Neural progenitor cell (in vitro differentiated cells): Measurements from ENCODE around the gene TNFRSF11A. TPM values are rescaled to one million over a fixed set of nuclear protein-coding genes. Genes with fewer than 3 reads are reported as not detected.
A peak's percentile ranks its signal among the peaks of the same experiment; 100 is the strongest.

ENCODE experiments used
- DNase-seq: peaks from one replicate; pipeline ENCODE4 v3.0.0-alpha.2; 2016; ENCODE audit warnings: low spot score
- H2AFZ ChIP-seq: fragments of 200-600 bp; sonication (generic); replicated peaks from 2 replicates; pipeline ENCODE4 v1.6.1; 2016; ENCODE audit warnings: antibody characterized with exemption
- H3F3A ChIP-seq: fragments of 200-600 bp; sonication (generic); 2 replicates; pipeline ENCODE4 v1.6.1; 2016; ENCODE audit warnings: antibody characterized with exemption, low read depth
- H3K27ac ChIP-seq: fragments of 200-600 bp; sonication (generic); 2 replicates; pipeline ENCODE4 v1.5.1; 2016; ENCODE audit warnings: mild to moderate bottlenecking
- H3K27me3 ChIP-seq: fragments of 200-600 bp; sonication (generic); 2 replicates; pipeline ENCODE4 v1.6.1; 2016; ENCODE audit warnings: mild to moderate bottlenecking, moderate library complexity
- H3K36me3 ChIP-seq: fragments of 200-600 bp; sonication (generic); 2 replicates; pipeline ENCODE4 v1.5.1; 2016
- H3K4me1 ChIP-seq: fragments of 200-600 bp; sonication (generic); 2 replicates; pipeline ENCODE4 v1.6.1; 2016; ENCODE audit warnings: mixed run types
- H3K4me2 ChIP-seq: fragments of 200-600 bp; sonication (generic); 2 replicates; pipeline ENCODE4 v1.6.1; 2016
- H3K4me3 ChIP-seq: fragments of 200-600 bp; sonication (generic); 2 replicates; pipeline ENCODE4 v1.5.1; 2016
- H3K79me2 ChIP-seq: fragments of 200-600 bp; sonication (generic); 2 replicates; pipeline ENCODE4 v1.6.1; 2016; ENCODE audit warnings: low read depth
- H3K9ac ChIP-seq: fragments of 200-600 bp; sonication (generic); 2 replicates; pipeline ENCODE4 v1.6.1; 2016
- H3K9me3 ChIP-seq: fragments of 200-600 bp; sonication (generic); 2 replicates; pipeline ENCODE4 v1.5.1; 2016; ENCODE audit warnings: low read depth
- H4K20me1 ChIP-seq: fragments of 200-600 bp; sonication (generic); 2 replicates; pipeline ENCODE4 v1.6.1; 2016; ENCODE audit warnings: low read depth
- H3K27ac Mint-ChIP-seq: 3 replicates; pipeline ENCODE4 v1.8.0; 2021; ENCODE audit warnings: mixed read lengths
- H3K27me3 Mint-ChIP-seq: 2 replicates; pipeline ENCODE4 v1.8.0; 2022; ENCODE audit warnings: low read depth, mild to moderate bottlenecking, inconsistent platforms, moderate library complexity, mixed read lengths; ENCODE audit not compliant: insufficient read depth
- H3K36me3 Mint-ChIP-seq: 3 replicates; pipeline ENCODE4 v1.8.0; 2021; ENCODE audit warnings: mixed read lengths
- H3K4me1 Mint-ChIP-seq: 3 replicates; pipeline ENCODE4 v1.8.0; 2021; ENCODE audit warnings: mixed read lengths
- H3K4me3 Mint-ChIP-seq: 3 replicates; pipeline ENCODE4 v1.8.0; 2021; ENCODE audit warnings: mild to moderate bottlenecking, moderate library complexity, mixed read lengths
- H3K9me3 Mint-ChIP-seq: 3 replicates; pipeline ENCODE4 v1.8.0; 2020; ENCODE audit warnings: mixed read lengths
- EZH2 ChIP-seq: fragments of 200-600 bp; sonication (generic); IDR thresholded peaks from 2 replicates; pipeline ENCODE4 v1.6.1; 2017; ENCODE audit warnings: antibody characterized with exemption, mild to moderate bottlenecking, moderate library complexity
- EZH2phosphoT487 ChIP-seq: fragments of 200-600 bp; sonication (generic); IDR thresholded peaks from 2 replicates; pipeline ENCODE4 v1.6.1; 2017; ENCODE audit warnings: antibody characterized with exemption
- small RNA-seq: library from RNA; depleted of rRNA; stranded (forward); fragments of <200 nt; gene quantifications from one replicate; pipeline ENCODE3, GENCODE V24; 2015
- total RNA-seq: library from RNA; depleted of rRNA; stranded (reverse); fragments of >200 nt; gene quantifications from 2 replicates; pipeline ENCODE4 v1.2.3, GENCODE V29; 2015; ENCODE audit warnings: low replicate concordance
- TF ChIP-seq, protein P1 (sequence below): fragments of 200-600 bp; sonication (generic); IDR thresholded peaks from 2 replicates; pipeline ENCODE4 v1.5.1; 2017; ENCODE audit warnings: antibody characterized with exemption, mild to moderate bottlenecking

TNFRSF11A gene
- total RNA-seq, 1 donor from 2014 or later, result 0.47 TPM

GRCh38 chr18:62438018-62438329 is 112.9 kb downstream of the TNFRSF11A start:
- Histone ChIP-seq H3K36me3 (no peaks in the 10 kb centered on the region), H4K20me1 (no peaks in the 10 kb centered on the region), H3F3A (no peaks in the 10 kb centered on the region), H3K27ac (no peak overlapping the region), H3K79me2 (no peaks in the 10 kb centered on the region), H3K27me3 (no peaks in the 10 kb centered on the region), H3K4me3 (no peak overlapping the region), H2AFZ (peak overlapping the region; percentile 68), H3K4me1 (no peaks in the 10 kb centered on the region), H3K9ac (no peak overlapping the region), H3K4me2 (no peak overlapping the region), H3K9me3 (no peaks in the 10 kb centered on the region)
- Mint-ChIP-seq H3K9me3 (peaks cover 1% of the 10 kb centered on the region), H3K27ac (no peak overlapping the region), H3K27me3 (peaks cover 7% of the 10 kb centered on the region), H3K4me3 (no peak overlapping the region), H3K36me3 (no peaks in the 10 kb centered on the region), H3K4me1 (peaks cover 7% of the 10 kb centered on the region)
- TF ChIP-seq, protein P1, sequence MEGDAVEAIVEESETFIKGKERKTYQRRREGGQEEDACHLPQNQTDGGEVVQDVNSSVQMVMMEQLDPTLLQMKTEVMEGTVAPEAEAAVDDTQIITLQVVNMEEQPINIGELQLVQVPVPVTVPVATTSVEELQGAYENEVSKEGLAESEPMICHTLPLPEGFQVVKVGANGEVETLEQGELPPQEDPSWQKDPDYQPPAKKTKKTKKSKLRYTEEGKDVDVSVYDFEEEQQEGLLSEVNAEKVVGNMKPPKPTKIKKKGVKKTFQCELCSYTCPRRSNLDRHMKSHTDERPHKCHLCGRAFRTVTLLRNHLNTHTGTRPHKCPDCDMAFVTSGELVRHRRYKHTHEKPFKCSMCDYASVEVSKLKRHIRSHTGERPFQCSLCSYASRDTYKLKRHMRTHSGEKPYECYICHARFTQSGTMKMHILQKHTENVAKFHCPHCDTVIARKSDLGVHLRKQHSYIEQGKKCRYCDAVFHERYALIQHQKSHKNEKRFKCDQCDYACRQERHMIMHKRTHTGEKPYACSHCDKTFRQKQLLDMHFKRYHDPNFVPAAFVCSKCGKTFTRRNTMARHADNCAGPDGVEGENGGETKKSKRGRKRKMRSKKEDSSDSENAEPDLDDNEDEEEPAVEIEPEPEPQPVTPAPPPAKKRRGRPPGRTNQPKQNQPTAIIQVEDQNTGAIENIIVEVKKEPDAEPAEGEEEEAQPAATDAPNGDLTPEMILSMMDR, result no peak
- TF ChIP-seq EZH2phosphoT487, result no peak
- no peak for TF ChIP-seq EZH2
- DNase-seq, result no peak

DNA sequence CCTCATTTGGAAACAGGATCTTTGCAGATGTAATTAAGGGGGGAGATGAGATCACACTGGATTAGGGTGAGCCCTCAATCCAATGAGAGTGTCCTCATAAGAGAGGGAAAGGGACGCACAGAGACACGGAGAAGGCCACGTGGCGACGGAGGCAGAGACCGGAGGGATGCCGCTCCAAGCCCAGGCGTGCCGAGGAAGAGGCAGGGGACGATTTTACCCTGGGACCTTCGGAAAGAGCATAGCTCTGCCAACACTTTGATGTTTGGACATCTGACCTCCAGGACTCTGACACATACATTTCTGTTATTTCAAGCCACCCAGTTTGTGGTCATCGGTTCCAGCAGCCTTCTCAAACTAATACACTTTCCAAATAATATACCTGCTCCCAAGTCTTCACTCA is 113.3 kb downstream of the TNFRSF11A start:
- TF ChIP-seq, protein P1, result no peak
- TF ChIP-seq EZH2phosphoT487 (no peak), EZH2 (no peak)
- Mint-ChIP-seq H3K36me3 (no peaks in the 10 kb centered on the region), H3K27ac (peak overlapping the region; percentile 70), H3K4me1 (peaks cover 7% of the 10 kb centered on the region), H3K27me3 (peaks cover 8% of the 10 kb centered on the region), H3K4me3 (no peak overlapping the region), H3K9me3 (peaks cover 3% of the 10 kb centered on the region)
- no peak overlapping the region for H3K4me3 ChIP-seq
- no peaks in the 10 kb centered on the region for H3K79me2 ChIP-seq
- H2AFZ ChIP-seq, result peak overlapping the region; percentile 68
- no peaks in the 10 kb centered on the region for H4K20me1 ChIP-seq
- no peak overlapping the region for H3K9ac ChIP-seq
- no peaks in the 10 kb centered on the region for H3K9me3 ChIP-seq
- H3K4me2 ChIP-seq, result no peak overlapping the region
- no peaks in the 10 kb centered on the region for H3F3A ChIP-seq
- no peaks in the 10 kb centered on the region for H3K4me1 ChIP-seq
- no peaks in the 10 kb centered on the region for H3K27me3 ChIP-seq
- no peak for DNase-seq
- H3K27ac ChIP-seq, result no peak overlapping the region
- H3K36me3 ChIP-seq, result no peaks in the 10 kb centered on the region

DNA sequence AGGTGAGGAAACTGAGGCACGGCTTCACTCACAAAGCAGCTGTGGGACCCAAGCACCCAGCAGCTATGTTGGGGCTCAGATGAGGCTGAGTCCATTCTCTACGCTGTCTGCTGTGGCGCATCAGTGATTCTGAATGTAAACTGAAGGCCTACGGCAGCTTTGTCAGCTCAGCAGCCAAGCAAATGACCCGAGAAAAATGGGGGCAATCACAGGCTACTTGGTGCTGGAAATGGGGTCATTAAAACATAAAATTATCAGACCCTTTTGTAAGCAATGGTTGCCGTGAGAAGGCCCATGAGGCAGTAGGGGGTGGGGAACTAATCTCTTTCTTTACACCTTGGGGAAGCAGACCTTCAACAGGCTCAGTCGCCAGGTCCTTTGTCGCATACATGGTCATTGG is 113.8 kb downstream of the TNFRSF11A start:
- H3K9ac ChIP-seq, result no peak overlapping the region
- H3K9me3 ChIP-seq, result no peaks in the 10 kb centered on the region

More for the DNA sequence above, 113.8 kb downstream of the TNFRSF11A start:
- H3K27me3 Mint-ChIP-seq, result peaks cover 8% of the 10 kb centered on the region
- H2AFZ ChIP-seq, result no peak overlapping the region
- H3K4me3 ChIP-seq, result no peak overlapping the region
- no peak for DNase-seq
- H3K4me1 ChIP-seq, result no peaks in the 10 kb centered on the region
- no peaks in the 10 kb centered on the region for H4K20me1 ChIP-seq
- H3K4me1 Mint-ChIP-seq, result peaks cover 7% of the 10 kb centered on the region
- peaks cover 3% of the 10 kb centered on the region for H3K9me3 Mint-ChIP-seq
- H3K36me3 ChIP-seq, result no peaks in the 10 kb centered on the region
- TF ChIP-seq, protein P1, result no peak
- TF ChIP-seq EZH2 (no peak), EZH2phosphoT487 (no peak)
- H3K27me3 ChIP-seq, result no peaks in the 10 kb centered on the region
- H3K79me2 ChIP-seq, result no peaks in the 10 kb centered on the region
- H3K36me3 Mint-ChIP-seq, result no peaks in the 10 kb centered on the region
- H3K4me2 ChIP-seq, result no peak overlapping the region
- no peaks in the 10 kb centered on the region for H3F3A ChIP-seq
- no peak overlapping the region for H3K4me3 Mint-ChIP-seq
- H3K27ac Mint-ChIP-seq, result no peak overlapping the region
- H3K27ac ChIP-seq, result no peak overlapping the region

Small RNA genes lying within 50 kb of the gene (small RNA-seq; reads per million reads assigned to genes)
- gene AC100843.2, result not detected
- gene RF00019, result not detected

Other genes with a start within 250 kb of the TNFRSF11A start
- 37.5 and 48.9 TPM in 2 replicates for gene PIGN, start 138.3 kb upstream of the TNFRSF11A start, total RNA-seq
- gene RELCH, start 138.1 kb upstream of the TNFRSF11A start, total RNA-seq, result 27.9 and 40.9 TPM in 2 replicates
- 5.5 and 8.9 TPM in 2 replicates for gene ZCCHC2, start 197.7 kb downstream of the TNFRSF11A start, total RNA-seq